Measurements from ENCODE around the gene AMH.

The AMH gene

GRCh38 chr19:2221250-2221831 is 27.8 kb upstream of the AMH start:
- no peak for DNase-seq (ENCODE audit: low spot score)

- DNase-seq (ENCODE audit: low spot score), result no peak
Observed at GRCh38 chr19:2221918-2222317, 27.2 kb upstream of the AMH start.

GRCh38 chr19:2223391-2223790 is 25.7 kb upstream of the AMH start:
- DNase-seq (ENCODE audit: low spot score), result no peak

GRCh38 chr19:2223959-2224358 is 25.2 kb upstream of the AMH start:
- peak; percentile 43 for DNase-seq (ENCODE audit: low spot score)

- no peak for DNase-seq (ENCODE audit: low spot score)
Observed at GRCh38 chr19:2224754-2225349, 24.3 kb upstream of the AMH start.

- DNase-seq (ENCODE audit: low spot score), result no peak
Observed at GRCh38 chr19:2225415-2226050, 23.6 kb upstream of the AMH start.

- DNase-seq (ENCODE audit: low spot score), result no peak
Observed at GRCh38 chr19:2226051-2226839, 22.9 kb upstream of the AMH start.

GRCh38 chr19:2226840-2227360 is 22.2 kb upstream of the AMH start:
- DNase-seq (ENCODE audit: low spot score), result no peak

- DNase-seq (ENCODE audit: low spot score), result no peak
Observed at GRCh38 chr19:2227415-2228156, 21.5 kb upstream of the AMH start.

GRCh38 chr19:2228157-2229030 is 20.7 kb upstream of the AMH start:
- DNase-seq (ENCODE audit: low spot score), result no peak

GRCh38 chr19:2229103-2230032 is 19.8 kb upstream of the AMH start:
- no peak for DNase-seq (ENCODE audit: low spot score)

- no peak for DNase-seq (ENCODE audit: low spot score)
Observed at GRCh38 chr19:2230033-2230531, 19.0 kb upstream of the AMH start.

GRCh38 chr19:2230807-2231533 is 18.2 kb upstream of the AMH start:
- no peak for DNase-seq (ENCODE audit: low spot score)

- DNase-seq (ENCODE audit: low spot score), result no peak
Observed at GRCh38 chr19:2231621-2232221, 17.4 kb upstream of the AMH start.

GRCh38 chr19:2232286-2233151 is 16.6 kb upstream of the AMH start:
- DNase-seq (ENCODE audit: low spot score), result no peak

GRCh38 chr19:2233601-2234280 is 15.4 kb upstream of the AMH start:
- DNase-seq (ENCODE audit: low spot score), result no peak

- no peak for DNase-seq (ENCODE audit: low spot score)
Observed at GRCh38 chr19:2234996-2235380, 14.1 kb upstream of the AMH start.
